ENCODE data around the gene DNMT1.

The DNMT1 gene

GRCh38 chr19:10113592-10113963 is 81.2 kb downstream of the DNMT1 start:
- DNase-seq (ENCODE audit: low read depth): no peak

- DNase-seq (ENCODE audit: low read depth): peak; percentile 23
These were observed 81.7 kb downstream of the DNMT1 start for GRCh38 chr19:10112895-10113591.

GRCh38 chr19:10112037-10112761 is 82.6 kb downstream of the DNMT1 start:
- DNase-seq (ENCODE audit: low read depth): peak; percentile 44

GRCh38 chr19:10111405-10111811 is 83.3 kb downstream of the DNMT1 start, which contains the start of gene P2RY11:
P2RY11 (plus strand) TSS chr19:10111693; CDS start chr19:10111722, 29 bp downstream.
- no peak for DNase-seq (ENCODE audit: low read depth)

GRCh38 chr19:10110972-10111317 is 83.8 kb downstream of the DNMT1 start:
- DNase-seq (ENCODE audit: low read depth): no peak

GRCh38 chr19:10110076-10110971 is 84.4 kb downstream of the DNMT1 start:
- DNase-seq (ENCODE audit: low read depth): no peak

GRCh38 chr19:10109528-10109927 is 85.2 kb downstream of the DNMT1 start:
- no peak for DNase-seq (ENCODE audit: low read depth)

- DNase-seq (ENCODE audit: low read depth): no peak
These were observed 86.9 kb downstream of the DNMT1 start for GRCh38 chr19:10107817-10108367.

- no peak for DNase-seq (ENCODE audit: low read depth)
These were observed 87.5 kb downstream of the DNMT1 start for GRCh38 chr19:10107254-10107653.

- DNase-seq (ENCODE audit: low read depth): peak; percentile 97
These were observed 88.4 kb downstream of the DNMT1 start, which contains the start of gene PPAN for GRCh38 chr19:10106100-10106936. PPAN (plus strand) TSS chr19:10106362; CDS start chr19:10106395, 33 bp downstream.

- no peak for DNase-seq (ENCODE audit: low read depth)
These were observed 89.1 kb downstream of the DNMT1 start for GRCh38 chr19:10105509-10106099.

- no peak for DNase-seq (ENCODE audit: low read depth)
These were observed 89.9 kb downstream of the DNMT1 start for GRCh38 chr19:10104665-10105508.

GRCh38 chr19:10104130-10104513 is 90.6 kb downstream of the DNMT1 start:
- DNase-seq (ENCODE audit: low read depth): no peak

GRCh38 chr19:10102787-10103236 is 91.9 kb downstream of the DNMT1 start:
- no peak for DNase-seq (ENCODE audit: low read depth)

- DNase-seq (ENCODE audit: low read depth): no peak
These were observed 94.5 kb downstream of the DNMT1 start for GRCh38 chr19:10100163-10100785.

GRCh38 chr19:10096615-10096963 is 98.2 kb downstream of the DNMT1 start:
- DNase-seq (ENCODE audit: low read depth): no peak

GRCh38 chr19:10095948-10096614 is 98.7 kb downstream of the DNMT1 start:
- peak; percentile 75 for DNase-seq (ENCODE audit: low read depth)

- DNase-seq (ENCODE audit: low read depth): no peak
These were observed 99.2 kb downstream of the DNMT1 start for GRCh38 chr19:10095622-10095947.
